Nephron progenitor cell (in vitro differentiated cells): ENCODE results near the gene SEBOX.

ENCODE experiments used
- DNase-seq: peaks from one replicate; pipeline ENCODE4 v3.0.0; 2021
- H3K27ac Mint-ChIP-seq: 2 replicates; pipeline ENCODE4 v1.8.0; 2021; ENCODE audit warnings: mild to moderate bottlenecking, moderate library complexity, mixed read lengths
- H3K27me3 Mint-ChIP-seq: 2 replicates; pipeline ENCODE4 v1.8.0; 2021; ENCODE audit warnings: mild to moderate bottlenecking, low read depth, mixed read lengths; ENCODE audit not compliant: poor library complexity
- H3K36me3 Mint-ChIP-seq: 2 replicates; pipeline ENCODE4 v1.8.0; 2021; ENCODE audit warnings: low read depth, mixed read lengths
- H3K4me1 Mint-ChIP-seq: 2 replicates; pipeline ENCODE4 v1.8.0; 2021; ENCODE audit warnings: mixed read lengths
- H3K4me3 Mint-ChIP-seq: 2 replicates; pipeline ENCODE4 v1.8.0; 2021; ENCODE audit warnings: mild to moderate bottlenecking, moderate library complexity, mixed read lengths
- H3K9me3 Mint-ChIP-seq: 2 replicates; pipeline ENCODE4 v1.8.0; 2021; ENCODE audit warnings: mild to moderate bottlenecking, moderate library complexity, mixed read lengths
- CTCF ChIP-seq: fragments of 200-600 bp; sonication (generic); IDR thresholded peaks from 2 replicates; pipeline ENCODE4 v1.5.0; 2021; ENCODE audit warnings: antibody characterized with exemption

SEBOX gene

GRCh38 chr17:28348979-28349378 lies 16.0 kb downstream of the SEBOX start:
- no peaks in the 10 kb centered on the region for H3K9me3 Mint-ChIP-seq
- TF ChIP-seq CTCF = no peak
- no peak for DNase-seq
- no peaks in the 10 kb centered on the region for H3K4me1 Mint-ChIP-seq
- no peak overlapping the region for H3K4me3 Mint-ChIP-seq
- peaks cover 64% of the 10 kb centered on the region for H3K36me3 Mint-ChIP-seq
- H3K27ac Mint-ChIP-seq = no peak overlapping the region
- no peaks in the 10 kb centered on the region for H3K27me3 Mint-ChIP-seq

GRCh38 chr17:28347261-28347891 lies 17.6 kb downstream of the SEBOX start:
- Mint-ChIP-seq H3K27ac (peak overlapping the region; percentile 66), H3K9me3 (no peaks in the 10 kb centered on the region), H3K27me3 (no peaks in the 10 kb centered on the region), H3K4me1 (no peaks in the 10 kb centered on the region), H3K4me3 (no peak overlapping the region), H3K36me3 (peaks cover 58% of the 10 kb centered on the region)
- no peak for TF ChIP-seq CTCF
- no peak for DNase-seq

- Mint-ChIP-seq H3K4me1 (no peaks in the 10 kb centered on the region), H3K27ac (peak overlapping the region; percentile 88), H3K36me3 (peaks cover 59% of the 10 kb centered on the region), H3K27me3 (no peaks in the 10 kb centered on the region), H3K9me3 (no peaks in the 10 kb centered on the region), H3K4me3 (no peak overlapping the region)
- TF ChIP-seq CTCF = no peak
- DNase-seq = no peak
These were observed 18.2 kb downstream of the SEBOX start for GRCh38 chr17:28346746-28347246.

- Mint-ChIP-seq H3K27me3 (no peaks in the 10 kb centered on the region), H3K4me1 (no peaks in the 10 kb centered on the region), H3K27ac (peak overlapping the region; percentile 88), H3K9me3 (no peaks in the 10 kb centered on the region), H3K36me3 (peaks cover 59% of the 10 kb centered on the region), H3K4me3 (no peak overlapping the region)
- no peak for TF ChIP-seq CTCF
- no peak for DNase-seq
These were observed 18.8 kb downstream of the SEBOX start for GRCh38 chr17:28346199-28346580.

GRCh38 chr17:28345419-28346198 lies 19.4 kb downstream of the SEBOX start:
- H3K27me3 Mint-ChIP-seq = no peaks in the 10 kb centered on the region
- H3K4me1 Mint-ChIP-seq = no peaks in the 10 kb centered on the region
- H3K9me3 Mint-ChIP-seq = no peaks in the 10 kb centered on the region
- TF ChIP-seq CTCF = no peak
- no peak for DNase-seq
- H3K4me3 Mint-ChIP-seq = no peak overlapping the region
- peak overlapping the region; percentile 92 for H3K27ac Mint-ChIP-seq
- peaks cover 54% of the 10 kb centered on the region for H3K36me3 Mint-ChIP-seq
